DOHH2 (cell line): Measurements from ENCODE around the gene GTF2F2.
A peak's percentile ranks its signal among the peaks of the same experiment; 100 is the strongest.
"Not testable (repeated sequence)": the region's sequence is repeated elsewhere in the genome, so short reads cannot be mapped to it uniquely, and the experiment has no call there.

Experiments used
- H3F3A ChIP-seq: fragments of 200-600 bp; sonication (generic), shearing (Covaris generic); 2 replicates; pipeline ENCODE4 v1.6.0; 2016; ENCODE audit warnings: antibody characterized with exemption, mild to moderate bottlenecking; ENCODE audit not compliant: control insufficient read depth, insufficient read depth
- H3K27ac ChIP-seq: fragments of 200-600 bp; sonication (generic); 2 replicates; pipeline ENCODE4 v1.5.1; 2014; ENCODE audit warnings: low read depth, mild to moderate bottlenecking, low read length, moderate library complexity
- H3K27me3 ChIP-seq: fragments of 200-600 bp; sonication (generic); 2 replicates; pipeline ENCODE4 v1.6.1; 2014; ENCODE audit warnings: mild to moderate bottlenecking, low read length, mixed read lengths; ENCODE audit not compliant: control insufficient read depth
- H3K36me3 ChIP-seq: fragments of 200-600 bp; sonication (generic); 2 replicates; pipeline ENCODE4 v1.6.1; 2014; ENCODE audit warnings: mild to moderate bottlenecking, low read length, moderate library complexity, mixed read lengths; ENCODE audit not compliant: control insufficient read depth
- H3K4me1 ChIP-seq: fragments of 200-600 bp; sonication (generic); 2 replicates; pipeline ENCODE4 v1.6.1; 2014; ENCODE audit warnings: mild to moderate bottlenecking, low read length, mixed read lengths; ENCODE audit not compliant: control insufficient read depth
- H3K4me2 ChIP-seq: fragments of 200-600 bp; sonication (generic); 2 replicates; pipeline ENCODE4 v1.6.0; 2014; ENCODE audit warnings: mild to moderate bottlenecking, low read length, moderate library complexity
- H3K4me3 ChIP-seq: fragments of 200-600 bp; sonication (generic); 2 replicates; pipeline ENCODE4 v1.5.1; 2014; ENCODE audit warnings: mild to moderate bottlenecking, low read length, mixed read lengths
- H3K79me2 ChIP-seq: fragments of 200-600 bp; sonication (generic); 2 replicates; pipeline ENCODE4 v1.6.1; 2014; ENCODE audit warnings: mild to moderate bottlenecking, low read length, mixed read lengths; ENCODE audit not compliant: control insufficient read depth
- H3K9me2 ChIP-seq: fragments of 200-600 bp; sonication (generic); replicated peaks from 2 replicates; pipeline ENCODE4 v1.6.1; 2014; ENCODE audit warnings: mild to moderate bottlenecking, low read length, mixed read lengths; ENCODE audit not compliant: control insufficient read depth
- H3K9me3 ChIP-seq: fragments of 200-600 bp; sonication (generic); 2 replicates; pipeline ENCODE4 v1.6.1; 2014; ENCODE audit warnings: antibody characterized with exemption, low read length, mixed read lengths; ENCODE audit not compliant: control insufficient read depth, insufficient read depth
- H4K20me1 ChIP-seq: fragments of 200-600 bp; sonication (generic); 2 replicates; pipeline ENCODE4 v1.6.0; 2014; ENCODE audit warnings: low read depth, mild to moderate bottlenecking, antibody characterized with exemption, low read length, moderate library complexity; ENCODE audit not compliant: control insufficient read depth, insufficient read depth
- EZH2phosphoT487 ChIP-seq: fragments of 200-600 bp; sonication (generic); IDR thresholded peaks from 2 replicates; pipeline ENCODE4 v1.6.1; 2017; ENCODE audit warnings: borderline replicate concordance, mild to moderate bottlenecking, antibody characterized with exemption, low read length, moderate library complexity, mixed read lengths
- TF ChIP-seq, protein P1 (sequence below): fragments of 200-600 bp; sonication (generic); IDR thresholded peaks from one replicate; pipeline ENCODE4 v1.5.1; 2014; ENCODE audit warnings: antibody characterized with exemption, mild to moderate bottlenecking, low read depth, low read length; ENCODE audit not compliant: poor library complexity, severe bottlenecking

The GTF2F2 gene

DNA sequence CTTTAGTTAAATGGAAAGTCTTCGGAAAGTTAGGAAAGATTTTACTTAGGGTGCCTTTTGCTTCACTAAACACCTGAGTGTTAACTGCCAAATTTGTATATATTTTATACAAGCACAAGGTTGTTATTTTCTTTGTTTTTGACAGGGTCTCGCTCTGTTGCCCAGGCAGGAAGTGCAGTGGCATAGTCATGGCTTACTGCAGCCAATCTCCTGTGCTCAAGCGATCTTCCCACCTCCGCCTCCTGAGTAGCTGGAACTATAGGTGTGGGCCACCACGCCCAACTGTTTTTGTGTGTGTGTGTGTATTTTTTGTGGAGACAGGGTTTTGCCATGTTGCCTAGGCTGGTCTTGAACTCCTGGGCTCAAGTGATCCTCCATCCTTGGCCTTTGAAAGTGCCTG lies 64.4 kb downstream of the GTF2F2 start:
- H3K9me2 ChIP-seq = no peaks in the 10 kb centered on the region
- peaks cover 15% of the 10 kb centered on the region for H3K4me1 ChIP-seq
- no peaks in the 10 kb centered on the region for H4K20me1 ChIP-seq
- H3F3A ChIP-seq = no peaks in the 10 kb centered on the region
- H3K4me2 ChIP-seq = peak overlapping the region; percentile 9
- peaks cover 19% of the 10 kb centered on the region; the same call in 1 of the 2 replicates for H3K36me3 ChIP-seq
- no peaks in the 10 kb centered on the region for H3K9me3 ChIP-seq
- no peak for TF ChIP-seq EZH2phosphoT487
- TF ChIP-seq, protein P1, sequence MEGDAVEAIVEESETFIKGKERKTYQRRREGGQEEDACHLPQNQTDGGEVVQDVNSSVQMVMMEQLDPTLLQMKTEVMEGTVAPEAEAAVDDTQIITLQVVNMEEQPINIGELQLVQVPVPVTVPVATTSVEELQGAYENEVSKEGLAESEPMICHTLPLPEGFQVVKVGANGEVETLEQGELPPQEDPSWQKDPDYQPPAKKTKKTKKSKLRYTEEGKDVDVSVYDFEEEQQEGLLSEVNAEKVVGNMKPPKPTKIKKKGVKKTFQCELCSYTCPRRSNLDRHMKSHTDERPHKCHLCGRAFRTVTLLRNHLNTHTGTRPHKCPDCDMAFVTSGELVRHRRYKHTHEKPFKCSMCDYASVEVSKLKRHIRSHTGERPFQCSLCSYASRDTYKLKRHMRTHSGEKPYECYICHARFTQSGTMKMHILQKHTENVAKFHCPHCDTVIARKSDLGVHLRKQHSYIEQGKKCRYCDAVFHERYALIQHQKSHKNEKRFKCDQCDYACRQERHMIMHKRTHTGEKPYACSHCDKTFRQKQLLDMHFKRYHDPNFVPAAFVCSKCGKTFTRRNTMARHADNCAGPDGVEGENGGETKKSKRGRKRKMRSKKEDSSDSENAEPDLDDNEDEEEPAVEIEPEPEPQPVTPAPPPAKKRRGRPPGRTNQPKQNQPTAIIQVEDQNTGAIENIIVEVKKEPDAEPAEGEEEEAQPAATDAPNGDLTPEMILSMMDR = no peak
- H3K79me2 ChIP-seq = no peaks in the 10 kb centered on the region; the same call in 1 of the 2 replicates
- H3K27me3 ChIP-seq = no peaks in the 10 kb centered on the region
- H3K27ac ChIP-seq = peak overlapping the region; percentile 7; the same call in 1 of the 2 replicates
- H3K4me3 ChIP-seq = peak overlapping the region; percentile 0; the same call in 1 of the 2 replicates

DNA sequence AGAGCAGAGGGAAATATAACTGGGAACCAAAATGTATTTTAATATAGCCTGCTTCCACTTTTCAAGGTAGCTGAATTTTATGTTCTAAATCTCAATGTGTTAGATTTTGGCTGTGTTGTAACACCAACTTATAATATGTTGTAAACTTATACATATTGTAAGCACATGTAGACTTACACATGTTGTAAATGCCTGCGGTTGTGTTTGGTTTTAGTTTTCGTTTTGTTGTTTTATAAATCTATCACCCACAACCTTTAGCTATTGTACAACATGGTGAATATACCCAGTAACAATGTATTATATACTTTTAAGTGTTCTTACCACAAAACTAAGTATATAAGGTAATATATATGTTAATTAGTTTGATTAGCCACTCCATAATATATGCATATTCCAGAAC lies 65.0 kb downstream of the GTF2F2 start:
- TF ChIP-seq EZH2phosphoT487 = no peak
- TF ChIP-seq, protein P1 = no peak
- Histone ChIP-seq H3K27me3 (no peaks in the 10 kb centered on the region), H3K79me2 (no peaks in the 10 kb centered on the region; the same call in 1 of the 2 replicates), H3K36me3 (peaks cover 19% of the 10 kb centered on the region; the same call in 1 of the 2 replicates), H3K4me1 (peaks cover 15% of the 10 kb centered on the region), H3F3A (no peaks in the 10 kb centered on the region), H3K27ac (no peak overlapping the region), H3K9me2 (no peaks in the 10 kb centered on the region), H3K4me3 (peak overlapping the region; percentile 0; the same call in 1 of the 2 replicates), H4K20me1 (no peaks in the 10 kb centered on the region), H3K9me3 (no peaks in the 10 kb centered on the region), H3K4me2 (peak overlapping the region; percentile 9; the same call in 1 of the 2 replicates)

DNA sequence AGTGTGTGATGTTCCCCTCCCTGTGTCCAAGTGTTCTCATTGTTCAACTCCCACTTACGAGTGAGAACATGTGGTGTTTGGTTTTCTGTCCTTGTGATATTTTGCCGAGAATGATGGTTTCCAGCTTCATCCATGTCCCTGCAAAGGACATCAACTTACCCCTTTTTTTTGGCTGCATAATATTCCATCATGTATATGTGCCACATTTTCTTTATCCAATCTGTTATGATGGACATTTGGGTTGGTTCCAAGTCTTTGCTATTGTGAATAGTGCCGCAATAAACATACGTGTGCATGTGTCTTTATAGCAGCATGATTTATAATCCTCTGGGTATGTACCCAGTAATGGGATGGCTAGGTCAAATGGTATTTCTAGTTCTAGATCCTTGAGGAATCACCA lies 68.8 kb downstream of the GTF2F2 start:
- H3K4me1 ChIP-seq = peaks cover 11% of the 10 kb centered on the region
- H3K27ac ChIP-seq, H3K36me3 ChIP-seq, H3K9me2 ChIP-seq, H3K4me2 ChIP-seq, H3K79me2 ChIP-seq, H4K20me1 ChIP-seq, H3K27me3 ChIP-seq, H3K9me3 ChIP-seq, H3K4me3 ChIP-seq, H3F3A ChIP-seq: not testable (repeated sequence)

DNA sequence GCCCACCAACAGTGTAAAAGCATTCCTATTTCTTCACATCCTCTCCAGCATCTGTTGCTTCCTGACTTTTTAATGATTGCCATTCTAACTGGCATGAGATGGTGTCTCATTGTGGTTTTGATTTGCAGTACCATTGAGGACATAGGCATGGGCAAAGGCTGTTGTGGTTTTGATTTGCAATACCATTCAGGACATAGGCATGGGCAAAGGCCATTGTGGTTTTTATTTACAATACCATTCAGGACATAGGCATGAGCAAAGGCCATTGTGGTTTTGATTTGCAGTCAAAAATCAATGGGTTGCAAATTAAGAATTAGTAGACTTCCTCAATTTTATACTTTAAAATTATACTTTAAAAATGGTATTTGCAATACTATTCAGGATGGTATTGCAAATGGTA lies 69.2 kb downstream of the GTF2F2 start:
- not testable (repeated sequence) for H3K27me3 ChIP-seq, H3K9me2 ChIP-seq, H3K4me1 ChIP-seq, H3K36me3 ChIP-seq, H3K27ac ChIP-seq, H3K4me3 ChIP-seq, H3K79me2 ChIP-seq, H4K20me1 ChIP-seq, H3F3A ChIP-seq, H3K9me3 ChIP-seq, H3K4me2 ChIP-seq
